T1000 (cell line): ENCODE measurements around the gene EPN2.

Experiments
- DNase-seq: peaks from one replicate; lab custom pipeline; 2025; ENCODE audit warnings: mixed read lengths; lab: John Stamatoyannopoulos, UW

The EPN2 gene

GRCh38 chr17:19365833-19366636, 128.9 kb downstream of the EPN2 start:
- no peak for DNase-seq

GRCh38 chr17:19366637-19366972, 129.4 kb downstream of the EPN2 start:
- no peak for DNase-seq

DNA sequence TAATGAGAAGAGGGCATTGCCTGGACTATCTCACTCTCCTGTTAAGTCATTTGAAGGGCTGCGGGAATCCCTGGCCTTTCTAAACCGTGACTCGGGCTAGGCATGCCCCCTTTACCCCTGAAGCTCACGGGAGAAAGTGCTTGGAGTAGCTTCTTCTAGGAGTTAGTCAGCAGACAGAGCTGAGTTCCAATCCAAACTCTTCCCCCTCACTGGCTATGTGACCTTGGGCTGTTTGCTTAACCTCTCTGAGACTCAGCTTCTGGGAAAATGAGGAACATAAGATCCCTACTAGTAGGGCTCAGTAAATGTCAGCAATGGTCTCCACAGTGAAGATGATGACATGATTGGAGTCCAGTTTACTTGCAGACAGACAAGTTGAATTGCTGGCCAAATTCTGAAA, 131.1 kb downstream of the EPN2 start:
- no peak for DNase-seq

DNA sequence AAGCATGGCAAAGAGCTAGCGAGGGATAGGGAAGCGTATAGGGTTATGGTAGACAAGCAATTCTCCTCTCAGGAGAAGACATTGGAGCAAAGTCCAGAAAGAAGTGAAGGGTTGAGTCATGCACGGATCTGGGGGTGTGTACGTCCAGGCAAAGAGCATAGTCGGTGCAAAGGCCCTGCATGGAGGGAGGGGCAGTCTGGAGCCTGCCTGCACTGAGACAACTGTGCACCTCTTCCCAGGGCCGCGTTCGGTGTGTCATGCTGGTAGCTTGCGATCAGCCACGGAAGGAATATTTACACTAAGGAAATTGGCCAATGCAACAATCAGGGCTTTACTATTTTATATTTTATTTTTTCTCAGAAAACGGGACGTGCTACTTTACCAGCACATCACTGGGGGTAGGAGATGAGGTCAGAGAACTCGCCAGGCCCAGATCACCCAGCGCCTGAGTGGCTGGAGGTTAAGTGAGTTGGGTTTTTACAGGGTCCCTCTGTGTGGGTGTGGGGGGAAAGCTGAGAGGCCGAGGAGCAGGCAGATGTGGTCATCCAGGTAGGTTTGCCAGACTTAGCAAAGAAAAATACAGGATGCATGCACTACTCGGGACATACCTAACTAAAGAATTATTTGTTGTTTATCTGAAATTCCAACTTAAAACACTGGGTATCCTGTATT, 132.1 kb downstream of the EPN2 start:
- DNase-seq, result no peak

DNA sequence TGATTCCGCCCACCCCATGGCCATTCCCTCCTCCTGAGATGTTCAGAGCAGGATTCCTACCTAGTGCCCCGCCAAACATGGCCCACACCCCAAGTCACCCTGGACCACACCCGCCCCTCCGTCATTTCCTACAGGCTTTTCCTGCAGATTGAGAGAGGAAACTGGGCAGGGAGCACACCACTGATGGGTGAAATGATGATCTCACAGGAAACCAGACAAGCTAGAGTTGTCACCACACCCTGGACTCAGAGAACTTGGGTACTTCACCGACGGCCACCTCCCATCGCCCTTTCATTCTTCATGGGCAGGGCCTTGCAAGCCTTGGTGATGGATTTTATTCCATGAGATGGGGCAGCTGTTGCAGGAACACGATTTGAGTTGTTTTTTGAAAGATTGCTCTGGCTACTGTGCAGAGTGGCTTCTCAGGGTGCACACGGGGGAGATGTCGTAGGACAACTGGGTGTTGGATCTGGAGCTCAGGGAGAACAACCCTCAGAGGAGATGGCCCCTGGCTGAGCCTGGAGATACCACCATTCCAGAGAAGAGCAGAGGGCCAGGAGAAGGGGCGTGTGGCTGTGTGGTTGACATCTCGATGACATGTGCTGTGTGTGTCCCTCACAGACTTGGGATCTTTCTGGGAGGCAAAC, 132.8 kb downstream of the EPN2 start:
- DNase-seq, result no peak

GRCh38 chr17:19370493-19370960, 133.4 kb downstream of the EPN2 start:
- DNase-seq, result no peak

GRCh38 chr17:19371259-19372010, 134.3 kb downstream of the EPN2 start:
- no peak for DNase-seq

DNA sequence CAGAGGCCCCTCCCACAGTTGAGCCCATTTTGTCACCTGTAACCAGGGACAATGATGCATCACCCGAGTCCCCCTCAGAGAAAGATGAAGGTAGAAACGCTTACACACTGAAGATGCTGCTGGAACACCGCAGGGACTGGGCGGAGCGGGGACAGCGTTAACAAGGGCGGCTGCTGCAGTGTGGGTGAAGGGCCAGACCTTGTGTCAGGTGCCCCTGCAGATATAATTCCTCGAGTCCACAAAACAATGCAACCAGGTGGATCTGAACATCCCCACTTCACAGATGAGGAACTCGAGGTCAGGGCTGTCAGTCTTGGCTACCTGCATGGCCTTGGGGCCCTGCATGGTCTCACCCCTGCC, 134.8 kb downstream of the EPN2 start:
- no peak for DNase-seq

DNA sequence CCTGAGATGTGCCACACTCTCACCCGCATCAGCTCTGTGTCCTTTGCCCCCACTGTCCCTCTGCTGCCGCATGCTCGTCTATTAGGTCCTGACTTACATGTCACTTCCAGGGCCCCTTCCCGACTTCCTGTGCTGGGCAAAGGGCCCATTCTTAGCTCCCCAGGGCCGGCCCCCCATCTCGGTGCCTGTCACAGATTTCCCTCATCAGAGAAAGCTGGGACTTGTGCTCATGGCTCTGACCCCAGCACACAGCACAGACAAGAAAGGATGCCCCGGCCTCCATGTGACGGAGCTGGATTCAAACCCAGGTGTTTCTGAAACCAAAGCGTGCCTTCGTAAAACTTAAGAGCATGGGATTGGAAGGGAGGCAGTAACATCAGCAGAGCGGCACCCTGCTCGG, 135.3 kb downstream of the EPN2 start:
- DNase-seq, result no peak

- no peak for DNase-seq
Measured at GRCh38 chr17:19372866-19373504, 135.8 kb downstream of the EPN2 start.

- DNase-seq, result no peak
Measured at GRCh38 chr17:19374136-19374535, 137.0 kb downstream of the EPN2 start.

DNA sequence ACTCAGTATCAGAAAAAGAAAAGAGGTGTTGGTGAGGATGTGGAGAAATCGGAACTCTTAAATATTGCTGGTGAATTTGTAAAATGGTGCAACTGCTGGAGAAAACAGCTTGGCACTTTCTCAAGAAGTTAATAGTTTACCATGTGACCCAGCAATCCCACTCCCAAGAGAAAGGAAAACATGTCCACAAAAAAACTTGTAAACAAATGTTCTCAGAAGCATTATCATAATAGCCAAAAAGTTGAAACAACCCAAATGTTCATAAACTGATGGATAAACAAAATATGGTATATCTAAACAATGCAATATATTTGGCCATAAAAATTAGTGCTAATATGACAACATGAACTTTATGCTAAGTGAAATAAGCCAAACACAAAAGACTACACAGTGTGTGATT, 138.6 kb downstream of the EPN2 start:
- DNase-seq, result no peak

- no peak for DNase-seq
Measured at GRCh38 chr17:19376811-19377210, 139.6 kb downstream of the EPN2 start.

- DNase-seq, result peak; percentile 99
Measured at GRCh38 chr17:19377602-19378415, 140.6 kb downstream of the EPN2 start.

DNA sequence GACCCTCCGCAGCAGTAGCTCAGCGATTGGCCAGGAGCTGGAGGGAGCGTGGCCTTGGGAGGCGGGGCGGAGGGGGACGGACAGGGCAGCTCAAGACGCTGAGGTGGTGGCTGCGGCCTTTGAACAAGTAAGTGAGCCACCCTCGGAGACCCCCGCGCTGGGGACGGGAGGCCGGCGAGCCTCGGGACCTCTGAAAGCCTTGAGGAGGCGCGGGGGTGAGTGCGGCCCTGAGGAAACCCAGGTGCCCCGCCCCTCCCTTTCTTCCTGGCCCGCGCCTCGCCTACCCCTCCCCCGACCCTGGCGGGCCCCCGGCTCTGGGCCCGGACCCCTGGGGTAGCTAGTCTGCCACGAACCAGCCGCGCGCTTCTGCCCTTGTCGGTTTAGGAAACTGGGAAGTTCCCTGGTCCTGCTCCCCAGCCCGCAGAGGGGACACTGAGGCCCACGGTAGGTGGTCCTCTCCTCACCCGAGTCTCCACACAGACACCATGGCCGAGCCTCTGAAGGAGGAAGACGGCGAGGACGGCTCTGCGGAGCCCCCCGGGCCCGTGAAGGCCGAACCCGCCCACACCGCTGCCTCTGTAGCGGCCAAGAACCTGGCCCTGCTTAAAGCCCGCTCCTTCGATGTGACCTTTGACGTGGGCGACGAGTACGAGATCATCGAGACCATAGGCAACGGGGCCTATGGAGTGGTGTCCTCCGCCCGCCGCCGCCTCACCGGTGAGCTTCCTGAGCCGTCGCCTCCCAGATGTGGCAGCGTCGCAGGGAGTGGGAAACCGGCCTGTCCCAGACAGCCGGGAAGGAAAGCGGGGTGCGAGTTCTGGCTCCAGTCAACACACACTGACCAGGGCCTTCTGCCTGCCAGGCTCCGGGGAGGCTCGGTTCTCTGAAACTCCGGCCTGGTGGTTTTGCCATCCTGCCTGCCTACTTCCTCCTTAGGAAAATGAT, 141.5 kb downstream of the EPN2 start, which contains the start of gene MAPK7:
Gene MAPK7, plus strand, starts transcription at position 83 of the 945 bp plus-strand sequence. Its CDS starts 403 bp downstream, at position 486.
- DNase-seq, result no peak

- no peak for DNase-seq
Measured at GRCh38 chr17:19379361-19380065, 142.3 kb downstream of the EPN2 start.

DNA sequence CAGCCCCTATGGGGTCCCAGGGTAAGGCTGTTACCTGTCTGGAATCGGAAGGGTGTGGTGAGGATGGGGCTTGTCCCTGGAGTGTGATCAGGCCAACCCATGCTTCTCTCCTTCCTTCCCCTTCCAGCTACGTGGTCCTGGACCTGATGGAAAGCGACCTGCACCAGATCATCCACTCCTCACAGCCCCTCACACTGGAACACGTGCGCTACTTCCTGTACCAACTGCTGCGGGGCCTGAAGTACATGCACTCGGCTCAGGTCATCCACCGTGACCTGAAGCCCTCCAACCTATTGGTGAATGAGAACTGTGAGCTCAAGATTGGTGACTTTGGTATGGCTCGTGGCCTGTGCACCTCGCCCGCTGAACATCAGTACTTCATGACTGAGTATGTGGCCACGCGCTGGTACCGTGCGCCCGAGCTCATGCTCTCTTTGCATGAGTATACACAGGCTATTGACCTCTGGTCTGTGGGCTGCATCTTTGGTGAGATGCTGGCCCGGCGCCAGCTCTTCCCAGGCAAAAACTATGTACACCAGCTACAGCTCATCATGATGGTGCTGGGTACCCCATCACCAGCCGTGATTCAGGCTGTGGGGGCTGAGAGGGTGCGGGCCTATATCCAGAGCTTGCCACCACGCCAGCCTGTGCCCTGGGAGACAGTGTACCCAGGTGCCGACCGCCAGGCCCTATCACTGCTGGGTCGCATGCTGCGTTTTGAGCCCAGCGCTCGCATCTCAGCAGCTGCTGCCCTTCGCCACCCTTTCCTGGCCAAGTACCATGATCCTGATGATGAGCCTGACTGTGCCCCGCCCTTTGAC, 143.5 kb downstream of the EPN2 start:
- no peak for DNase-seq

DNA sequence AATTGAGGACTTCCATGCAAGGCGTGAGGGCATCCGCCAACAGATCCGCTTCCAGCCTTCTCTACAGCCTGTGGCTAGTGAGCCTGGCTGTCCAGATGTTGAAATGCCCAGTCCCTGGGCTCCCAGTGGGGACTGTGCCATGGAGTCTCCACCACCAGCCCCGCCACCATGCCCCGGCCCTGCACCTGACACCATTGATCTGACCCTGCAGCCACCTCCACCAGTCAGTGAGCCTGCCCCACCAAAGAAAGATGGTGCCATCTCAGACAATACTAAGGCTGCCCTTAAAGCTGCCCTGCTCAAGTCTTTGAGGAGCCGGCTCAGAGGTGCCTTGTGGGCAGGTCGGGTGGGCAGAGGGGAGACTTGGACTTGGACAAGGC, 144.2 kb downstream of the EPN2 start:
- no peak for DNase-seq
